HCT116 (cell line): ENCODE measurements around the gene SLC6A2. TPM values are rescaled to one million over a fixed set of nuclear protein-coding genes. Genes with fewer than 3 reads are reported as not detected.

Experiments used
- ATAC-seq: fragments of 200-7000 bp; cut with Tn5 transposase; 2 replicates; pipeline ENCODE4 v1.9.1; 2020; ENCODE audit warnings: mild to moderate bottlenecking, moderate library complexity
- BruUV-seq: library from RNA; stranded (reverse); fragments of 400-500 nt; replicated peaks from 2 replicates; lab custom pipeline; 2021; lab: Mats Ljungman, UMichigan
- CTCF ChIA-PET: fragments of 300-600 bp; sonication (Branson Sonifier 250); formaldehyde crosslinking; loops from one replicate; lab custom pipeline; 2021; ENCODE audit warnings: antibody characterized with exemption; lab: Charles Lee
- POLR2A ChIA-PET: fragments of 300-600, 350-600 bp; sonication (Branson Sonifier 250); formaldehyde crosslinking; loops from one replicate; lab custom pipeline; 2021; ENCODE audit warnings: antibody characterized with exemption; lab: Charles Lee
- RAD21 ChIA-PET, 2 experiments: fragments of 300-600 bp; sonication (Branson Sonifier 250); formaldehyde crosslinking; loops; one replicate each; lab custom pipeline; 2023; ENCODE audit warnings: low total read pairs in 2 of 2; ENCODE audit not compliant: uncharacterized antibody in 2 of 2, unreplicated experiment in 2 of 2, low non-redundant PET in 1 of 2; lab: Charles Lee
- DNase-seq: peaks from one replicate; pipeline ENCODE4 v3.0.0-alpha.2; 2010; ENCODE audit warnings: low read depth, low spot score
- H2AFZ ChIP-seq: fragments of 200-600 bp; shearing (Covaris generic), sonication (generic); 2 replicates; pipeline ENCODE4 v1.6.1; 2017; ENCODE audit warnings: low read depth, mixed run types, mixed read lengths, antibody characterized with exemption, low read length; ENCODE audit not compliant: poor library complexity, severe bottlenecking
- H3K27ac ChIP-seq: 2 replicates; pipeline ENCODE4 v1.5.1; 2012; ENCODE audit warnings: low read depth, low read length
- H3K27me3 ChIP-seq: fragments of 200-600 bp; sonication (generic); 2 replicates; pipeline ENCODE4 v1.6.1; 2016; ENCODE audit warnings: mixed run types, low read length, mixed read lengths; ENCODE audit not compliant: insufficient read depth
- H3K36me3 ChIP-seq, 2 experiments: fragments of 200-500 bp in 1 of 2; fragments of 200-600 bp in 1 of 2; sonication (Bioruptor generic) in 1 of 2; sonication (generic) in 1 of 2; 2 replicates each; pipeline versions ENCODE4 v1.5.1 to v1.6.1; 2014 to 2016; ENCODE audit warnings: low read length in 2 of 2, inconsistent platforms in 1 of 2, mixed read lengths in 1 of 2, mixed run types in 1 of 2; ENCODE audit not compliant: insufficient read depth in 2 of 2, control insufficient read depth in 1 of 2
- H3K4me1 ChIP-seq, 2 experiments: fragments of 200-600 bp in 1 of 2; sonication (generic) in 1 of 2; 2 replicates each; pipeline versions ENCODE4 v1.5.1 to v1.6.1; 2012 to 2017; ENCODE audit warnings: low read length in 2 of 2, inconsistent platforms in 1 of 2, mild to moderate bottlenecking in 1 of 2, mixed read lengths in 1 of 2, mixed run types in 1 of 2, moderate library complexity in 1 of 2; ENCODE audit not compliant: insufficient read depth in 2 of 2, control insufficient read depth in 1 of 2
- H3K4me2 ChIP-seq: fragments of 200-600 bp; sonication (generic); 2 replicates; pipeline ENCODE4 v1.6.1; 2017; ENCODE audit warnings: mixed run types, low read length, mixed read lengths
- H3K4me3 ChIP-seq, 2 experiments: fragments of 200-600 bp in 1 of 2; sonication (generic) in 1 of 2; replicated peaks in 1 of 2; 2 replicates each; pipeline ENCODE4 v1.5.1; 2011 to 2016; ENCODE audit warnings: low read length in 2 of 2, control low read depth in 1 of 2, low read depth in 1 of 2, mild to moderate bottlenecking in 1 of 2, mixed read lengths in 1 of 2, mixed run types in 1 of 2
- H3K79me2 ChIP-seq: fragments of 200-600 bp; sonication (generic); 2 replicates; pipeline ENCODE4 v1.6.1; 2017; ENCODE audit warnings: mild to moderate bottlenecking, mixed run types, low read length, moderate library complexity, mixed read lengths; ENCODE audit not compliant: insufficient read depth
- H3K9ac ChIP-seq: fragments of 200-600 bp; sonication (generic); 2 replicates; pipeline ENCODE4 v1.6.1; 2016; ENCODE audit warnings: low read length, mixed read lengths
- H3K9me2 ChIP-seq: fragments of 200-600 bp; sonication (generic), shearing (Covaris generic); 2 replicates; pipeline ENCODE4 v1.6.1; 2017; ENCODE audit warnings: mixed run types, mild to moderate bottlenecking, moderate library complexity; ENCODE audit not compliant: insufficient read depth
- H3K9me3 ChIP-seq, 2 experiments: fragments of 200-500 bp in 1 of 2; fragments of 200-600 bp in 1 of 2; sonication (Bioruptor generic) in 1 of 2; sonication (generic) in 1 of 2; 2 replicates each; pipeline ENCODE4 v1.6.1; 2014 to 2017; ENCODE audit warnings: low read length in 2 of 2, mixed read lengths in 2 of 2, inconsistent platforms in 1 of 2, low read depth in 1 of 2, mild to moderate bottlenecking in 1 of 2, mixed run types in 1 of 2, moderate library complexity in 1 of 2; ENCODE audit not compliant: control insufficient read depth in 1 of 2, insufficient read depth in 1 of 2
- H4K20me1 ChIP-seq: fragments of 200-600 bp; sonication (generic), shearing (Covaris generic); 2 replicates; pipeline ENCODE4 v1.6.1; 2017; ENCODE audit warnings: mixed run types, mild to moderate bottlenecking, moderate library complexity; ENCODE audit not compliant: insufficient read depth
- ATF3 ChIP-seq: IDR thresholded peaks from 2 replicates; pipeline ENCODE4 v1.6.1; 2012
- CBX3 ChIP-seq: IDR thresholded peaks from 2 replicates; pipeline ENCODE4 v1.6.1; 2012; ENCODE audit warnings: low read depth
- CEBPB ChIP-seq: IDR thresholded peaks from 2 replicates; pipeline ENCODE4 v1.6.1; 2012; ENCODE audit warnings: low read depth
- EGR1 ChIP-seq: IDR thresholded peaks from 2 replicates; pipeline ENCODE4 v1.6.1; 2012; ENCODE audit warnings: low read depth
- EZH2 ChIP-seq: fragments of 200-600 bp; sonication (generic); IDR thresholded peaks from 2 replicates; pipeline ENCODE4 v1.6.1; 2017; ENCODE audit warnings: antibody characterized with exemption, mixed run types
- EZH2phosphoT487 ChIP-seq: fragments of 200-600 bp; IDR thresholded peaks from 2 replicates; pipeline ENCODE4 v1.6.1; 2018; ENCODE audit warnings: antibody characterized with exemption, borderline replicate concordance
- FOSL1 ChIP-seq: IDR thresholded peaks from 2 replicates; pipeline ENCODE4 v1.6.1; 2012; ENCODE audit warnings: low read depth
- JUND ChIP-seq: IDR thresholded peaks from 2 replicates; pipeline ENCODE4 v1.6.1; 2012
- MAX ChIP-seq: IDR thresholded peaks from 2 replicates; pipeline ENCODE4 v1.6.1; 2012
- POLR2A ChIP-seq: IDR thresholded peaks from 2 replicates; pipeline ENCODE4 v1.7.0; 2011; ENCODE audit warnings: borderline replicate concordance; ENCODE audit not compliant: insufficient read depth, insufficient read length; ENCODE audit errors: extremely low read depth
- POLR2AphosphoS5 ChIP-seq: IDR thresholded peaks from 2 replicates; pipeline ENCODE4 v1.6.1; 2011; ENCODE audit warnings: mild to moderate bottlenecking, low read depth, low read length, moderate library complexity
- RAD21 ChIP-seq: IDR thresholded peaks from 2 replicates; pipeline ENCODE4 v1.6.1; 2012; ENCODE audit warnings: low read depth, mild to moderate bottlenecking
- SIN3A ChIP-seq: IDR thresholded peaks from 2 replicates; pipeline ENCODE4 v1.6.1; 2012; ENCODE audit warnings: low read depth
- SP1 ChIP-seq: IDR thresholded peaks from 2 replicates; pipeline ENCODE4 v1.6.1; 2012; ENCODE audit warnings: low read depth
- SRF ChIP-seq: IDR thresholded peaks from 2 replicates; pipeline ENCODE4 v1.6.1; 2012; ENCODE audit warnings: low read depth
- TCF7L2 ChIP-seq: IDR thresholded peaks from 2 replicates; pipeline ENCODE4 v1.7.0; 2011; ENCODE audit warnings: borderline replicate concordance, inconsistent platforms; ENCODE audit not compliant: insufficient read depth, insufficient read length; ENCODE audit errors: extremely low read depth
- YY1 ChIP-seq: IDR thresholded peaks from 2 replicates; pipeline ENCODE4 v1.6.1; 2011; ENCODE audit warnings: low read length, low read depth, moderate library complexity, mild to moderate bottlenecking; ENCODE audit not compliant: insufficient replicate concordance; ENCODE audit errors: extremely low read depth
- ZBTB33 ChIP-seq: IDR thresholded peaks from 2 replicates; pipeline ENCODE4 v1.6.1; 2011; ENCODE audit warnings: mild to moderate bottlenecking, low read length, moderate library complexity; ENCODE audit not compliant: insufficient replicate concordance; ENCODE audit errors: extremely low read depth
- ZFX ChIP-seq: fragments of 450-650 bp; IDR thresholded peaks from 2 replicates; pipeline ENCODE4 v1.6.1; 2017
- ZNF274 ChIP-seq: fragments of 200-500 bp; sonication (Bioruptor generic); IDR thresholded peaks from 2 replicates; pipeline ENCODE4 v1.6.1; 2014; ENCODE audit warnings: mild to moderate bottlenecking, low read depth, low read length, inconsistent platforms
- intact Hi-C: fragments of 100-400 bp; cut with micrococcal nuclease; formaldehyde crosslinking; loops from 2 replicates; pipeline ENCODE4 v1.10.0; 2022
- total RNA-seq: library from RNA; stranded (reverse); gene quantifications from one replicate; pipeline ENCODE4 v1.2.1, GENCODE V29; 2021; ENCODE audit not compliant: unreplicated experiment

SLC6A2 gene
- total RNA-seq, 1 experiment from 2014 or later, result not detected

GRCh38 chr16:55697867-55698266, 42.1 kb downstream of the SLC6A2 start:
- DNase-seq (no peak), ATAC-seq (no peak)
- Histone ChIP-seq H2AFZ (no peak overlapping the region), H3K4me3 (no peak overlapping the region), H3K4me1 (no peaks in the 10 kb centered on the region), H3K4me2 (no peak overlapping the region), H3K36me3 (no peaks in the 10 kb centered on the region), H3K9me3 (no peaks in the 10 kb centered on the region), H3K9ac (no peak overlapping the region), H3K9me2 (no peaks in the 10 kb centered on the region), H4K20me1 (no peaks in the 10 kb centered on the region), H3K27me3 (peaks cover 14% of the 10 kb centered on the region; the same call in 1 of the 2 replicates), H3K79me2 (no peaks in the 10 kb centered on the region), H3K27ac (no peak overlapping the region)
- POLR2A ChIA-PET, result no interaction called here
- no TSS peak for BruUV-seq
- CTCF ChIA-PET, result interaction anchor here (1.7 kb wide), 1 partner anchor 233 kb away, joined by 9 read pairs; no protein-coding TSS in a partner anchor
- RAD21 ChIA-PET, result interaction anchor here in 1 of 2 experiments (1.1 kb wide), 1 partner anchor 233 kb away, joined by 3 read pairs; no protein-coding TSS in a partner anchor
- no peak for TF ChIP-seq RAD21
- no peak for TF ChIP-seq EZH2phosphoT487
- TF ChIP-seq EGR1, result no peak
- TF ChIP-seq EZH2, result no peak
- TF ChIP-seq ZFX, result no peak
- TF ChIP-seq SIN3A, result no peak
- TF ChIP-seq POLR2A, result no peak
- TF ChIP-seq ATF3, result no peak
- intact Hi-C loops, result no loop called here

GRCh38 chr16:55698331-55698730, 42.5 kb downstream of the SLC6A2 start:
- Histone ChIP-seq H3K4me3 (no peak overlapping the region), H2AFZ (no peak overlapping the region), H3K27ac (no peak overlapping the region), H3K9me3 (no peaks in the 10 kb centered on the region), H3K27me3 (peaks cover 17% of the 10 kb centered on the region; the same call in 1 of the 2 replicates), H4K20me1 (no peaks in the 10 kb centered on the region), H3K36me3 (no peaks in the 10 kb centered on the region), H3K4me2 (no peak overlapping the region), H3K9ac (no peak overlapping the region), H3K79me2 (no peaks in the 10 kb centered on the region), H3K9me2 (no peaks in the 10 kb centered on the region), H3K4me1 (no peaks in the 10 kb centered on the region)
- intact Hi-C loops, result no loop called here
- TF ChIP-seq SRF, result no peak
- TF ChIP-seq RAD21, result no peak
- no peak for TF ChIP-seq FOSL1
- TF ChIP-seq CEBPB, result no peak
- no peak for TF ChIP-seq POLR2AphosphoS5
- TF ChIP-seq POLR2A, result no peak
- no peak for TF ChIP-seq SP1
- no peak for TF ChIP-seq SIN3A
- TF ChIP-seq MAX, result no peak
- TF ChIP-seq ZFX, result no peak
- TF ChIP-seq TCF7L2, result no peak
- no peak for TF ChIP-seq EZH2phosphoT487
- no peak for TF ChIP-seq ZNF274
- TF ChIP-seq ZBTB33, result no peak
- TF ChIP-seq EZH2, result no peak
- no peak for TF ChIP-seq JUND
- TF ChIP-seq CBX3, result no peak
- TF ChIP-seq EGR1, result no peak
- TF ChIP-seq YY1, result no peak
- POLR2A ChIA-PET, result no interaction called here
- no TSS peak for BruUV-seq
- RAD21 ChIA-PET, result interaction anchor here in 1 of 2 experiments (1.1 kb wide), 1 partner anchor 233 kb away, joined by 3 read pairs; no protein-coding TSS in a partner anchor
- no peak for DNase-seq
- CTCF ChIA-PET, result interaction anchor here (1.7 kb wide), 1 partner anchor 234 kb away, joined by 9 read pairs; no protein-coding TSS in a partner anchor
- no peak for ATAC-seq
